A549 (cell line): ENCODE measurements around the gene CCDC171. TPM values are rescaled to one million over a fixed set of nuclear protein-coding genes. Genes with fewer than 3 reads are reported as not detected.

Experiments used
- ATAC-seq, 2 experiments: fragments of 200-7000 bp in 1 of 2; fragments of >200 bp in 1 of 2; cut with Nextera tagmentation in 1 of 2; cut with Tn5 transposase in 1 of 2; 3 replicates each; pipeline versions ENCODE4 v1.8.0 to v1.9.1; 2018 to 2020; ENCODE audit warnings: mild to moderate bottlenecking in 1 of 2, moderate library complexity in 1 of 2
- CTCF ChIA-PET: fragments of 300-600 bp; sonication (Branson Sonifier 250); formaldehyde crosslinking; extraction: SDS; loops from one replicate; lab custom pipeline; 2021; ENCODE audit warnings: antibody characterized with exemption, inconsistent platforms; lab: Yijun Ruan, JAX
- POLR2A ChIA-PET: fragments of 350-600 bp; formaldehyde crosslinking; extraction: SDS; loops from one replicate; lab custom pipeline; 2021; ENCODE audit warnings: antibody characterized with exemption, inconsistent platforms; lab: Yijun Ruan, JAX
- DNase-seq, 2 experiments: peaks; one replicate each; pipeline versions ENCODE4 v3.0.0 to v3.0.0-alpha.2; 2011 to 2016; ENCODE audit warnings: low read depth in 1 of 2, low spot score in 1 of 2
- FAIRE-seq: peaks from 2 replicates; lab custom pipeline; 2011; peaks lifted over from hg19 to GRCh38; lab: Jason Lieb, UNC
- H3K27ac ChIP-seq, 2 experiments: fragments of >200 bp; sonication (Bioruptor Twin); formaldehyde crosslinking; 3 replicates each; pipeline ENCODE4 v1.5.1; 2016 to 2017
- H3K4me1 ChIP-seq: fragments of >200 bp; sonication (Bioruptor Twin); formaldehyde crosslinking; 3 replicates; pipeline ENCODE4 v1.6.1; 2016
- H3K4me2 ChIP-seq: fragments of >200 bp; sonication (Bioruptor Twin); formaldehyde crosslinking; 3 replicates; pipeline ENCODE4 v1.6.1; 2016
- H3K4me3 ChIP-seq: fragments of >200 bp; sonication (Bioruptor Twin); formaldehyde crosslinking; 3 replicates; pipeline ENCODE4 v1.5.1; 2016
- H3K9me3 ChIP-seq: fragments of >200 bp; sonication (Bioruptor Twin); formaldehyde crosslinking; 3 replicates; pipeline ENCODE4 v1.6.1; 2016
- BCL3 ChIP-seq: fragments of >200 bp; sonication (Bioruptor Twin); formaldehyde crosslinking; IDR thresholded peaks from 3 replicates; pipeline ENCODE4 v1.6.1; 2016
- BHLHE40 ChIP-seq: IDR thresholded peaks from 2 replicates; pipeline ENCODE4 v1.6.1; 2012; ENCODE audit warnings: low read depth, low read length, inconsistent platforms
- EHF ChIP-seq: fragments of 250-450 bp; sonication (Bioruptor Pico); IDR thresholded peaks from 2 replicates; pipeline ENCODE4 v1.5.0; 2020; ENCODE audit warnings: mild to moderate bottlenecking
- EHMT2 ChIP-seq: fragments of 200-600 bp; sonication (generic); IDR thresholded peaks from 2 replicates; pipeline ENCODE4 v1.6.1; 2016; ENCODE audit warnings: antibody characterized with exemption, low read depth, mild to moderate bottlenecking, moderate library complexity
- FOXS1 ChIP-seq: fragments of 250-450 bp; sonication (Bioruptor Pico); IDR thresholded peaks from 2 replicates; pipeline ENCODE4 v1.5.0; 2020; ENCODE audit warnings: mild to moderate bottlenecking, moderate library complexity
- HMGXB4 ChIP-seq: fragments of 250-450 bp; sonication (Bioruptor Pico); IDR thresholded peaks from 2 replicates; pipeline ENCODE4 v1.5.0; 2021; ENCODE audit warnings: mild to moderate bottlenecking, moderate library complexity, borderline replicate concordance
- HOXB13 ChIP-seq: fragments of 250-450 bp; sonication (Bioruptor Pico); IDR thresholded peaks from 2 replicates; pipeline ENCODE4 v1.5.0; 2020; ENCODE audit warnings: low read depth, mild to moderate bottlenecking, moderate library complexity
- HOXB5 ChIP-seq: fragments of 250-450 bp; sonication (Bioruptor Pico); IDR thresholded peaks from 2 replicates; pipeline ENCODE4 v1.5.0; 2020; ENCODE audit warnings: mild to moderate bottlenecking, moderate library complexity
- JUNB ChIP-seq: fragments of >200 bp; sonication (Bioruptor Twin); formaldehyde crosslinking; IDR thresholded peaks from 2 replicates; pipeline ENCODE4 v1.6.1; 2016
- MAX ChIP-seq: IDR thresholded peaks from 2 replicates; pipeline ENCODE4 v1.6.1; 2012
- NFE2L2 ChIP-seq: fragments of 150-350 bp; conservative IDR thresholded peaks from 2 replicates; pipeline ENCODE4 v1.6.1; 2014; ENCODE audit warnings: low read length
- NPAS2 ChIP-seq: fragments of 250-450 bp; sonication (Bioruptor Pico); IDR thresholded peaks from 2 replicates; pipeline ENCODE4 v1.8.0; 2022; ENCODE audit warnings: mild to moderate bottlenecking, moderate library complexity, borderline replicate concordance
- NR3C1 ChIP-seq: fragments of >200 bp; sonication (Bioruptor Twin); formaldehyde crosslinking; IDR thresholded peaks from 3 replicates; pipeline ENCODE4 v1.6.1; 2017
- PHF8 ChIP-seq: fragments of 200-600 bp; sonication (generic); IDR thresholded peaks from 2 replicates; pipeline ENCODE4 v1.6.1; 2016; ENCODE audit warnings: low read depth, mild to moderate bottlenecking, antibody characterized with exemption, moderate library complexity, borderline replicate concordance
- REST ChIP-seq: fragments of 200-600 bp; sonication (generic); IDR thresholded peaks from 2 replicates; pipeline ENCODE4 v1.6.1; 2016; ENCODE audit warnings: antibody characterized with exemption, mild to moderate bottlenecking, moderate library complexity
- TFCP2L1 ChIP-seq: fragments of 250-450 bp; sonication (Bioruptor Pico); IDR thresholded peaks from 2 replicates; pipeline ENCODE4 v1.5.0; 2021; ENCODE audit warnings: mild to moderate bottlenecking
- USF2 ChIP-seq: fragments of 450-650 bp; IDR thresholded peaks from 2 replicates; pipeline ENCODE4 v1.6.1; 2014; ENCODE audit warnings: antibody characterized with exemption
- ZC3H11A ChIP-seq: fragments of 450-650 bp; IDR thresholded peaks from 2 replicates; pipeline ENCODE4 v1.6.1; 2014; ENCODE audit warnings: antibody characterized with exemption, mild to moderate bottlenecking
- ZFP36 ChIP-seq: fragments of 450-650 bp; IDR thresholded peaks from 2 replicates; pipeline ENCODE4 v1.6.1; 2014; ENCODE audit warnings: borderline replicate concordance; ENCODE audit not compliant: partially characterized antibody
- WGBS: methylation state at CpG from one replicate; pipeline ENCODE4 v1.1.6; 2017; ENCODE audit errors: missing lambda C conversion rate; 5-methylcytosine and 5-hydroxymethylcytosine counted together
- polyA plus RNA-seq, 4 experiments: library from polyadenylated mRNA; depleted of rRNA in 3 of 4; stranded (reverse); fragments of >200 nt; fragmentation: RNase III in 1 of 4; extraction: RNeasy Plus Mini Kit Qiagen cat#74134 plus additional on column Dnase treatment in 1 of 4; gene quantifications; 2 replicates in 3 of 4; 3 replicates in 1 of 4; pipeline ENCODE4 v1.2.3, GENCODE V29; 2011 to 2017

The CCDC171 gene
- polyA plus RNA-seq, 2 of the 4 experiments (the other 2 are of a cell fraction): 0.88 to 1.3 TPM

GRCh38 chr9:16002816-16003215 lies 450.0 kb downstream of the CCDC171 start (continued):
- TF ChIP-seq NFE2L2 (no peak), PHF8 (no peak), EHF (CRISPR knock-in tag) (no peak), NPAS2 (CRISPR knock-in tag) (no peak), ZFP36 (no peak)

- ChIA-PET CTCF (no interaction called here), POLR2A (no interaction called here)
- 78% methylated on average over 5 of the region's 6 CpGs for WGBS
- TF ChIP-seq BCL3 (no peak), EHMT2 (no peak), REST (no peak), NFE2L2 (no peak), MAX (no peak), HOXB13 (CRISPR knock-in tag) (no peak), BHLHE40 (no peak), NR3C1 (no peak), FOXS1 (no peak), JUNB (no peak), TFCP2L1 (CRISPR knock-in tag) (no peak), HOXB5 (CRISPR knock-in tag) (no peak), ZC3H11A (no peak), USF2 (no peak), HMGXB4 (no peak)
- Histone ChIP-seq H3K4me3 (no peak overlapping the region), H3K9me3 (0 out of 3 replicates have a peak, but pooled peaks cover 4% of the 10 kb centered on the region), H3K4me2 (no peak overlapping the region), H3K4me1 (peaks cover 25% of the 10 kb centered on the region), H3K27ac (no peak overlapping the region)
- ATAC-seq: no peak
- no peak for FAIRE-seq
- no peak for DNase-seq
Observed at GRCh38 chr9:16003785-16004184, 450.9 kb downstream of the CCDC171 start.
